Trophoblast cell (in vitro differentiated cells and primary cell): ENCODE data around the gene FRMPD4.

Source experiments
- DNase-seq, 2 donors: peaks; one replicate each; pipeline ENCODE4 v3.0.0-alpha.2; 2016
- H2AFZ ChIP-seq: 2 replicates; pipeline ENCODE4 v1.6.1; 2013; ENCODE audit warnings: low read length, moderate library complexity, mild to moderate bottlenecking; ENCODE audit not compliant: insufficient read depth, poor library complexity
- H2AK5ac ChIP-seq: 2 replicates; pipeline ENCODE4 v1.6.1; 2013; ENCODE audit warnings: mild to moderate bottlenecking, low read length
- H2BK120ac ChIP-seq: 2 replicates; pipeline ENCODE4 v1.6.1; 2013; ENCODE audit warnings: low read length, mild to moderate bottlenecking, moderate library complexity; ENCODE audit not compliant: insufficient read depth, poor library complexity
- H2BK12ac ChIP-seq: 2 replicates; pipeline ENCODE4 v1.6.1; 2013; ENCODE audit warnings: mild to moderate bottlenecking, low read length, moderate library complexity
- H2BK5ac ChIP-seq: 2 replicates; pipeline ENCODE4 v1.6.1; 2013; ENCODE audit warnings: low read length, low read depth, moderate library complexity, mild to moderate bottlenecking; ENCODE audit not compliant: poor library complexity
- H3K14ac ChIP-seq: 2 replicates; pipeline ENCODE4 v1.6.1; 2013; ENCODE audit warnings: mild to moderate bottlenecking, low read length
- H3K18ac ChIP-seq: 2 replicates; pipeline ENCODE4 v1.6.1; 2013; ENCODE audit warnings: mild to moderate bottlenecking, low read length
- H3K23ac ChIP-seq: 2 replicates; pipeline ENCODE4 v1.6.1; 2013; ENCODE audit warnings: low read length
- H3K27ac ChIP-seq: 2 replicates; pipeline ENCODE4 v1.5.1; 2013; ENCODE audit warnings: low read depth, mild to moderate bottlenecking, inconsistent platforms, low read length, moderate library complexity
- H3K27me3 ChIP-seq: 2 replicates; pipeline ENCODE4 v1.6.1; 2013; ENCODE audit warnings: inconsistent platforms, mild to moderate bottlenecking, low read length, moderate library complexity; ENCODE audit not compliant: insufficient read depth
- H3K36me3 ChIP-seq, 2 experiments: 1 replicate in 1 of 2; 2 replicates in 1 of 2; pipeline ENCODE4 v1.6.1; 2013; ENCODE audit warnings: low read length in 2 of 2, mild to moderate bottlenecking in 2 of 2, moderate library complexity in 1 of 2; ENCODE audit not compliant: insufficient read depth in 2 of 2, control insufficient read depth in 1 of 2
- H3K4ac ChIP-seq: 2 replicates; pipeline ENCODE4 v1.6.1; 2013; ENCODE audit warnings: low read depth, mild to moderate bottlenecking, low read length, moderate library complexity
- H3K4me1 ChIP-seq, 2 experiments: 1 replicate in 1 of 2; 2 replicates in 1 of 2; pipeline ENCODE4 v1.6.1; 2013; ENCODE audit warnings: low read length in 2 of 2, mild to moderate bottlenecking in 2 of 2, moderate library complexity in 1 of 2; ENCODE audit not compliant: insufficient read depth in 2 of 2, control insufficient read depth in 1 of 2
- H3K4me2 ChIP-seq: 2 replicates; pipeline ENCODE4 v1.6.1; 2013; ENCODE audit warnings: inconsistent platforms, mild to moderate bottlenecking, low read length, moderate library complexity
- H3K4me3 ChIP-seq: 2 replicates; pipeline ENCODE4 v1.5.1; 2013; ENCODE audit warnings: mild to moderate bottlenecking, low read depth, low read length, inconsistent platforms
- H3K79me1 ChIP-seq: one replicate; pipeline ENCODE4 v1.6.1; 2013; ENCODE audit warnings: low read length
- H3K79me2 ChIP-seq: 2 replicates; pipeline ENCODE4 v1.6.1; 2013; ENCODE audit warnings: low read length, mild to moderate bottlenecking; ENCODE audit not compliant: control insufficient read depth, insufficient read depth, poor library complexity
- H3K9ac ChIP-seq: 2 replicates; pipeline ENCODE4 v1.6.1; 2013; ENCODE audit warnings: mild to moderate bottlenecking, low read length
- H3K9me3 ChIP-seq: 2 replicates; pipeline ENCODE4 v1.6.1; 2013; ENCODE audit warnings: low read depth, mild to moderate bottlenecking, control low read depth, inconsistent platforms, low read length; ENCODE audit not compliant: insufficient read depth
- H4K12ac ChIP-seq: 2 replicates; pipeline ENCODE4 v1.6.1; 2013; ENCODE audit warnings: low read depth, mild to moderate bottlenecking, low read length, moderate library complexity
- H4K8ac ChIP-seq: 2 replicates; pipeline ENCODE4 v1.6.1; 2013; ENCODE audit warnings: low read depth, mild to moderate bottlenecking, low read length, moderate library complexity
- H4K91ac ChIP-seq: one replicate; pipeline ENCODE4 v1.6.1; 2013; ENCODE audit warnings: low read depth, mild to moderate bottlenecking, low read length, moderate library complexity
- WGBS: extraction: QIAGEN DNeasy Blood & Tissue Kit; methylation state at CpG from one replicate; pipeline ENCODE4 v1.1.7; 2013; ENCODE audit warnings: missing lambda C conversion rate; ENCODE audit not compliant: insufficient read length, insufficient coverage; ENCODE audit errors: extremely low coverage; 5-methylcytosine and 5-hydroxymethylcytosine counted together

FRMPD4 gene

GRCh38 chrX:12225107-12225506 lies 86.8 kb downstream of the FRMPD4 start:
- no peak overlapping the region for H3K4ac ChIP-seq
- no peak overlapping the region for H2BK12ac ChIP-seq
- no peaks in the 10 kb centered on the region for H3K79me1 ChIP-seq
- H3K18ac ChIP-seq = no peak overlapping the region
- no CpG with 5 or more reads among the region's 1 CpG for WGBS
- H2BK5ac ChIP-seq = no peak overlapping the region
- H4K12ac ChIP-seq = no peak overlapping the region
- H2AK5ac ChIP-seq = no peak overlapping the region
- no peak overlapping the region for H3K23ac ChIP-seq
- no peaks in the 10 kb centered on the region for H3K9me3 ChIP-seq
- no peak overlapping the region for H4K8ac ChIP-seq
- no peaks in the 10 kb centered on the region for H3K36me3 ChIP-seq
- H3K27me3 ChIP-seq = no peaks in the 10 kb centered on the region
- no peak for DNase-seq
- H3K27ac ChIP-seq = no peak overlapping the region
- H3K4me3 ChIP-seq = no peak overlapping the region
- H4K91ac ChIP-seq = no peak overlapping the region
- H3K4me2 ChIP-seq = no peak overlapping the region
- H3K4me1 ChIP-seq = no peaks in the 10 kb centered on the region
- no peak overlapping the region for H3K9ac ChIP-seq
- no peaks in the 10 kb centered on the region for H3K79me2 ChIP-seq
- H3K14ac ChIP-seq = no peak overlapping the region
- H2BK120ac ChIP-seq = no peak overlapping the region
- H2AFZ ChIP-seq = no peak overlapping the region

GRCh38 chrX:12227412-12228041 lies 89.3 kb downstream of the FRMPD4 start:
- DNase-seq = no peak
- no peaks in the 10 kb centered on the region for H3K79me1 ChIP-seq
- no peak overlapping the region for H2AFZ ChIP-seq
- no peak overlapping the region for H3K18ac ChIP-seq
- no peak overlapping the region for H4K8ac ChIP-seq
- H2BK5ac ChIP-seq = no peak overlapping the region
- H3K14ac ChIP-seq = no peak overlapping the region
- H3K4me2 ChIP-seq = no peak overlapping the region
- no peak overlapping the region for H3K4ac ChIP-seq
- H3K23ac ChIP-seq = no peak overlapping the region
- H3K9ac ChIP-seq = no peak overlapping the region
- no peak overlapping the region for H4K12ac ChIP-seq
- no peaks in the 10 kb centered on the region for H3K9me3 ChIP-seq
- no peak overlapping the region for H3K27ac ChIP-seq
- no peaks in the 10 kb centered on the region for H3K79me2 ChIP-seq
- H3K27me3 ChIP-seq = no peaks in the 10 kb centered on the region
- WGBS = no CpG with 5 or more reads among the region's 2 CpGs
- H3K4me3 ChIP-seq = no peak overlapping the region
- no peak overlapping the region for H2BK120ac ChIP-seq
- H2AK5ac ChIP-seq = no peak overlapping the region
- H3K4me1 ChIP-seq = no peaks in the 10 kb centered on the region
- H3K36me3 ChIP-seq = no peaks in the 10 kb centered on the region
- H2BK12ac ChIP-seq = no peak overlapping the region
- no peak overlapping the region for H4K91ac ChIP-seq

GRCh38 chrX:12228862-12229261 lies 90.6 kb downstream of the FRMPD4 start:
- no peak overlapping the region for H3K14ac ChIP-seq
- no peaks in the 10 kb centered on the region for H3K9me3 ChIP-seq
- no peaks in the 10 kb centered on the region for H3K79me2 ChIP-seq
- no peaks in the 10 kb centered on the region for H3K36me3 ChIP-seq
- no peak overlapping the region for H4K12ac ChIP-seq
- no peak overlapping the region for H2AK5ac ChIP-seq
- no peak overlapping the region for H2AFZ ChIP-seq
- H3K27me3 ChIP-seq = no peaks in the 10 kb centered on the region
- no peak overlapping the region for H3K9ac ChIP-seq
- H3K4me2 ChIP-seq = no peak overlapping the region
- DNase-seq = no peak
- no peak overlapping the region for H3K4ac ChIP-seq
- no peak overlapping the region for H3K18ac ChIP-seq
- H3K23ac ChIP-seq = no peak overlapping the region
- H4K8ac ChIP-seq = no peak overlapping the region
- no peak overlapping the region for H3K4me3 ChIP-seq
- H2BK120ac ChIP-seq = no peak overlapping the region
- H2BK12ac ChIP-seq = no peak overlapping the region
- no CpG with 5 or more reads among the region's 4 CpGs for whole genome bisulfite sequencing
- no peak overlapping the region for H2BK5ac ChIP-seq
- no peak overlapping the region for H4K91ac ChIP-seq
- no peaks in the 10 kb centered on the region for H3K79me1 ChIP-seq
- H3K27ac ChIP-seq = no peak overlapping the region
- H3K4me1 ChIP-seq = no peaks in the 10 kb centered on the region

- no peak overlapping the region for H3K14ac ChIP-seq
- H3K79me2 ChIP-seq = no peaks in the 10 kb centered on the region
- H3K4ac ChIP-seq = no peak overlapping the region
- no peaks in the 10 kb centered on the region for H3K36me3 ChIP-seq
- no peak overlapping the region for H3K23ac ChIP-seq
- H4K12ac ChIP-seq = no peak overlapping the region
- H3K27ac ChIP-seq = no peak overlapping the region
- no peak overlapping the region for H2BK120ac ChIP-seq
- H3K4me1 ChIP-seq = no peaks in the 10 kb centered on the region
- no peaks in the 10 kb centered on the region for H3K79me1 ChIP-seq
- H4K8ac ChIP-seq = no peak overlapping the region
- H3K9ac ChIP-seq = no peak overlapping the region
- H3K4me2 ChIP-seq = no peak overlapping the region
- no peak for DNase-seq
- H3K18ac ChIP-seq = no peak overlapping the region
- no peaks in the 10 kb centered on the region for H3K27me3 ChIP-seq
- H4K91ac ChIP-seq = no peak overlapping the region
- no peak overlapping the region for H3K4me3 ChIP-seq
- no peaks in the 10 kb centered on the region for H3K9me3 ChIP-seq
- WGBS = no CpG with 5 or more reads among the region's 2 CpGs
- no peak overlapping the region for H2BK12ac ChIP-seq
- H2BK5ac ChIP-seq = no peak overlapping the region
- no peak overlapping the region for H2AK5ac ChIP-seq
- no peak overlapping the region for H2AFZ ChIP-seq
Observed at GRCh38 chrX:12229986-12230385, 91.7 kb downstream of the FRMPD4 start.
